K562 (cell line): ENCODE results near the gene AKR1A1. TPM values are rescaled to one million over a fixed set of nuclear protein-coding genes. Genes with fewer than 3 reads are reported as not detected.

Source experiments
- E2F5 ChIP-seq: sonication (generic); formaldehyde crosslinking; IDR thresholded peaks from 2 replicates; pipeline ENCODE4 v1.8.0; 2022; ENCODE audit warnings: mild to moderate bottlenecking, missing genetic modification reagents
- MEF2A ChIP-seq: IDR thresholded peaks from 2 replicates; pipeline ENCODE4 v1.6.1; 2011; ENCODE audit warnings: low read depth, mild to moderate bottlenecking, low read length, moderate library complexity; ENCODE audit not compliant: control insufficient read depth
- NFE2L1 ChIP-seq: fragments of 450-650 bp; IDR thresholded peaks from 2 replicates; pipeline ENCODE4 v1.6.1; 2016; ENCODE audit warnings: missing genetic modification characterization, low read depth, mild to moderate bottlenecking, missing compliant biosample characterization, moderate library complexity, borderline replicate concordance
- POLR2H ChIP-seq: IDR thresholded peaks from 2 replicates; pipeline ENCODE4 v1.6.1; 2016; ENCODE audit warnings: missing genetic modification characterization, low read depth, mild to moderate bottlenecking, control low read depth, missing compliant biosample characterization, moderate library complexity
- SMAD3 ChIP-seq: fragments of 450-650 bp; formaldehyde crosslinking; conservative IDR thresholded peaks from 2 replicates; pipeline ENCODE4 v1.4.0; 2020; ENCODE audit warnings: mild to moderate bottlenecking
- SRSF1 ChIP-seq: fragments of 200-400 bp; formaldehyde crosslinking; IDR thresholded peaks from 2 replicates; pipeline ENCODE4 v1.6.1; 2017; ENCODE audit warnings: mild to moderate bottlenecking, low read depth, low read length, moderate library complexity
- TAF1 ChIP-seq: IDR thresholded peaks from 2 replicates; pipeline ENCODE4 v1.6.1; 2011; ENCODE audit warnings: mild to moderate bottlenecking, low read length, moderate library complexity; ENCODE audit not compliant: insufficient read depth, control insufficient read depth, severe bottlenecking; ENCODE audit errors: extremely low read depth
- TAF15 ChIP-seq: fragments of 200-400 bp; formaldehyde crosslinking; IDR thresholded peaks from 2 replicates; pipeline ENCODE4 v1.6.1; 2017; ENCODE audit warnings: mild to moderate bottlenecking, low read depth, low read length, moderate library complexity
- TGIF2 ChIP-seq: sonication (generic); formaldehyde crosslinking; IDR thresholded peaks from 2 replicates; pipeline ENCODE4 v1.8.1; 2022; ENCODE audit warnings: mild to moderate bottlenecking, missing genetic modification reagents, moderate library complexity
- U2AF1 ChIP-seq: fragments of 200-400 bp; formaldehyde crosslinking; optimal IDR thresholded peaks from 2 replicates; pipeline ENCODE3; 2017; ENCODE audit warnings: mild to moderate bottlenecking, low read depth, low read length, moderate library complexity
- ZBTB49 ChIP-seq: sonication (generic); formaldehyde crosslinking; IDR thresholded peaks from 2 replicates; pipeline ENCODE4 v1.8.0; 2022; ENCODE audit warnings: missing genetic modification reagents, mild to moderate bottlenecking, borderline replicate concordance
- ZC3H4 ChIP-seq: sonication (generic); formaldehyde crosslinking; IDR thresholded peaks from 2 replicates; pipeline ENCODE4 v1.9.0; 2021; ENCODE audit warnings: missing genetic modification reagents, borderline replicate concordance
- ZNF280B ChIP-seq: fragments of 250-450 bp; sonication (Bioruptor Pico); IDR thresholded peaks from 2 replicates; pipeline ENCODE4 v1.5.1; 2021; ENCODE audit warnings: mild to moderate bottlenecking
- ZNF511 ChIP-seq: sonication (generic); formaldehyde crosslinking; IDR thresholded peaks from 2 replicates; pipeline ENCODE4 v1.8.0; 2022; ENCODE audit warnings: mild to moderate bottlenecking, missing genetic modification reagents
- ZNF644 ChIP-seq: fragments of 200-800 bp; sonication (Bioruptor generic); IDR thresholded peaks from 2 replicates; pipeline ENCODE4 v1.6.1; 2016; ENCODE audit warnings: low read depth, missing genetic modification characterization, missing compliant biosample characterization
- polyA plus RNA-seq, 8 experiments: library from polyadenylated mRNA; depleted of rRNA in 4 of 8; stranded (reverse) in 5 of 8; unstranded in 3 of 8; fragments of >200 nt; fragmentation: Nextera tagmentation in 2 of 8; fragmentation: Illumina TruSeq in 1 of 8; extraction: Ambion mirVana in 2 of 8; extraction: Trizol in 1 of 8; gene quantifications; 2 replicates each; pipeline versions ENCODE4 v1.2.1 to v1.2.3, GENCODE V29; 2011 to 2014; ENCODE audit warnings: inconsistent platforms in 1 of 8, missing spikeins in 1 of 8
- total RNA-seq, 7 experiments: library from RNA; depleted of rRNA in 6 of 7; stranded (reverse); fragments of >200 nt in 6 of 7; fragmentation: Illumina TruSeq in 2 of 7; extraction: Trizol in 2 of 7; gene quantifications; 2 replicates each; pipeline versions ENCODE4 v1.2.1 to v1.2.3, GENCODE V29; 2011 to 2021; ENCODE audit warnings: low replicate concordance in 1 of 7
- TF ChIP-seq, protein P1 (sequence below), 2 experiments: fragments of 450-650 bp; conservative IDR thresholded peaks; 2 replicates each; pipeline ENCODE4 v1.6.1; 2017; ENCODE audit warnings: mild to moderate bottlenecking in 2 of 2, moderate library complexity in 2 of 2
- TF ChIP-seq, protein P2 (sequence below): fragments of 450-650 bp; IDR thresholded peaks from 2 replicates; pipeline ENCODE4 v1.6.1; 2016

Gene AKR1A1
- total and polyA plus RNA-seq, 9 of the 15 experiments (the other 6 are each of a cell fraction or from before 2014, with no cell fraction given), result 68.6 to 211 (median 132) TPM

DNA sequence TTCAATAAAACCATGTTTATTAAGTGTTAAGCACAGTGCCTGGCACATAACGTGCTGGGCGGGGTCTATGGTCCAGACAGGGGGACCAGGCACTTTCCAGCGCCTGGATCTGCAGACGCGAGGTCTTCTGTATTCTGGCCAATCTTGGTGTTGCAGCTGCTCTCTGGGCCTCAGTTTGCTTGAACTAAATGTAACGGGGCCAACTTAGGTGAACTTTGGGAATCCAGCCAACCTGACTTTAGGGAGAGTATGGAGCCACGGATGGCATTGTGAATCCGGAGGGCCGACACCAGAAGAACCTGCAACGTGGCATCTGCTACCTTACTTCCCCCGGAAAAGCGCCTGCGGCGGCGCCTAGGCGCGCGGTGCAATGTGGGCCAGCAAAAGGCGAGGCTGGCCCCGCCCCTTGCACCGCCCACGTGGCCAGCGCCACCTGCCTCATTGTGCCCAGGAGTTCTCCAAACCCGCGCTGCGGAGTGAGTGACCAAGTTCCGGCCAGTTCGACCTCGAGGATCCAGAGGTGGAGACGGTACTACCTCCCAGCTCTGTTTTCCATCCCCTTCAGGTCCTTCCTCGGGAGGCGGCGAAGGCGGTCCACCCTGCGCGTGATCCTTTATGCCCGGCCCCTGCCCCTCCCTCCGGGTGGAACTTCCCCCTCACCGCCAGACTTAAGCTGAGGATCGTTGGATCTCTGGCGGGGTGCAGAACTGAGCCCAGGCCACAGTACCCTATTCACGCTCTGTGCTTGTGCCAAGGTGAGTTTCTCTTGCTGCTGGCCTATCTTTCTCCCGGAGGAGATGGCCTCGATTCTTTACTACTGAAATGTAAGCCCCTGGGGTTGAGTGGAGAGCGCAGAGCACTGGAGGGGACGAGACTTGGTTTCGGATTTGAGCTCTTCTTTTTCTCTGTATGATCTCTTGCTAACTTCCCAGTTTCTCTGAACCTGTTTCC, at the start of gene AKR1A1 (continued):
- TF ChIP-seq, protein P1, sequence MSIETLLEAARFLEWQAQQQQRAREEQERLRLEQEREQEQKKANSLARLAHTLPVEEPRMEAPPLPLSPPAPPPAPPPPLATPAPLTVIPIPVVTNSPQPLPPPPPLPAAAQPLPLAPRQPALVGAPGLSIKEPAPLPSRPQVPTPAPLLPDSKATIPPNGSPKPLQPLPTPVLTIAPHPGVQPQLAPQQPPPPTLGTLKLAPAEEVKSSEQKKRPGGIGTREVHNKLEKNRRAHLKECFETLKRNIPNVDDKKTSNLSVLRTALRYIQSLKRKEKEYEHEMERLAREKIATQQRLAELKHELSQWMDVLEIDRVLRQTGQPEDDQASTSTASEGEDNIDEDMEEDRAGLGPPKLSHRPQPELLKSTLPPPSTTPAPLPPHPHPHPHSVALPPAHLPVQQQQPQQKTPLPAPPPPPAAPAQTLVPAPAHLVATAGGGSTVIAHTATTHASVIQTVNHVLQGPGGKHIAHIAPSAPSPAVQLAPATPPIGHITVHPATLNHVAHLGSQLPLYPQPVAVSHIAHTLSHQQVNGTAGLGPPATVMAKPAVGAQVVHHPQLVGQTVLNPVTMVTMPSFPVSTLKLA (conservative IDR thresholded peaks at IDR 0.05), result peak; percentile 99 to 100
- TF ChIP-seq MEF2A, result no peak
- TF ChIP-seq NFE2L1 (tag), result no peak
- TF ChIP-seq TGIF2, result no peak
- TF ChIP-seq U2AF1, result no peak
- no peak for TF ChIP-seq ZNF280B (CRISPR knock-in tag)
- peak; percentile 48; the same call in 1 of the 2 replicates for TF ChIP-seq ZNF644
- TF ChIP-seq ZNF511 (CRISPR knock-in tag), result 0 out of 2 replicates have a peak, but pooled peaks have one; percentile 81
- peak; percentile 86 for TF ChIP-seq SMAD3 (CRISPR knock-in tag)
- no peak for TF ChIP-seq TAF15
- TF ChIP-seq SRSF1, result no peak
- 0 out of 2 replicates have a peak, but pooled peaks have one; percentile 17 for TF ChIP-seq ZBTB49 (CRISPR knock-in tag)
- TF ChIP-seq, protein P2, sequence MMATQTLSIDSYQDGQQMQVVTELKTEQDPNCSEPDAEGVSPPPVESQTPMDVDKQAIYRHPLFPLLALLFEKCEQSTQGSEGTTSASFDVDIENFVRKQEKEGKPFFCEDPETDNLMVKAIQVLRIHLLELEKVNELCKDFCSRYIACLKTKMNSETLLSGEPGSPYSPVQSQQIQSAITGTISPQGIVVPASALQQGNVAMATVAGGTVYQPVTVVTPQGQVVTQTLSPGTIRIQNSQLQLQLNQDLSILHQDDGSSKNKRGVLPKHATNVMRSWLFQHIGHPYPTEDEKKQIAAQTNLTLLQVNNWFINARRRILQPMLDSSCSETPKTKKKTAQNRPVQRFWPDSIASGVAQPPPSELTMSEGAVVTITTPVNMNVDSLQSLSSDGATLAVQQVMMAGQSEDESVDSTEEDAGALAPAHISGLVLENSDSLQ, result no peak
- peak; percentile 92; the same call in 1 of the 2 replicates for TF ChIP-seq E2F5 (CRISPR knock-in tag)
- peak; percentile 83 for TF ChIP-seq TAF1
- TF ChIP-seq POLR2H (tag), result peak; percentile 94
- TF ChIP-seq ZC3H4 (CRISPR knock-in tag), result no peak; the same call in 1 of the 2 replicates
